ENCODE results near the gene TMCC3. TPM values are rescaled to one million over a fixed set of nuclear protein-coding genes. Genes with fewer than 3 reads are reported as not detected.

Gene TMCC3
- total RNA-seq, 1 donor from 2014 or later = 0.65 TPM

DNA sequence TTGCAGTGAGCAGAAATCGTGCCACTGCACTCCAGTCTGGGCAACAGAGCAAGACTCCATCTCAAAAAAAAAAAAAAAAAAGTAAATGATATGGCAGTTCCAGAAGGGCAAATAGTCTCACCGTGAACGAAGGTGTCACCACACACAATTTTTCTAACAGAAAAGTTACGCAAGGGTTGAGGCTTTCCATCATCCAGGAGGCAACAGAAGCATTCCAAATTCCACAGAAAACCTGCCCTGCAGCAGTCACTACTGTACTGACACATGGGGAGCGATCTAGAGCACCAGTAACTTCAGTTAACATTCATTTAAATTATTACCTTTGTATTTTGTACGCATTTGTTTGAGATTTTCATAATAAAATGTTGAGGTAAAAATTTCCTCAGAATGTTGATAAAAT is 24.8 kb downstream of the TMCC3 start:
- Mint-ChIP-seq H3K4me3 (ENCODE audit: unreplicated experiment) (no peak overlapping the region), H3K36me3 (ENCODE audit: low read depth) (no peaks in the 10 kb centered on the region), H3K9me3 (ENCODE audit: low read depth) (no peaks in the 10 kb centered on the region), H3K27ac (ENCODE audit: unreplicated experiment) (no peak overlapping the region), H3K27me3 (ENCODE audit: low read depth) (no peaks in the 10 kb centered on the region), H3K4me1 (ENCODE audit: low read depth) (no peaks in the 10 kb centered on the region)
- TF ChIP-seq, protein P1, sequence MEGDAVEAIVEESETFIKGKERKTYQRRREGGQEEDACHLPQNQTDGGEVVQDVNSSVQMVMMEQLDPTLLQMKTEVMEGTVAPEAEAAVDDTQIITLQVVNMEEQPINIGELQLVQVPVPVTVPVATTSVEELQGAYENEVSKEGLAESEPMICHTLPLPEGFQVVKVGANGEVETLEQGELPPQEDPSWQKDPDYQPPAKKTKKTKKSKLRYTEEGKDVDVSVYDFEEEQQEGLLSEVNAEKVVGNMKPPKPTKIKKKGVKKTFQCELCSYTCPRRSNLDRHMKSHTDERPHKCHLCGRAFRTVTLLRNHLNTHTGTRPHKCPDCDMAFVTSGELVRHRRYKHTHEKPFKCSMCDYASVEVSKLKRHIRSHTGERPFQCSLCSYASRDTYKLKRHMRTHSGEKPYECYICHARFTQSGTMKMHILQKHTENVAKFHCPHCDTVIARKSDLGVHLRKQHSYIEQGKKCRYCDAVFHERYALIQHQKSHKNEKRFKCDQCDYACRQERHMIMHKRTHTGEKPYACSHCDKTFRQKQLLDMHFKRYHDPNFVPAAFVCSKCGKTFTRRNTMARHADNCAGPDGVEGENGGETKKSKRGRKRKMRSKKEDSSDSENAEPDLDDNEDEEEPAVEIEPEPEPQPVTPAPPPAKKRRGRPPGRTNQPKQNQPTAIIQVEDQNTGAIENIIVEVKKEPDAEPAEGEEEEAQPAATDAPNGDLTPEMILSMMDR (IDR thresholded peaks at IDR 0.05) = no peak
- no peak for DNase-seq (ENCODE audit: low spot score)

DNA sequence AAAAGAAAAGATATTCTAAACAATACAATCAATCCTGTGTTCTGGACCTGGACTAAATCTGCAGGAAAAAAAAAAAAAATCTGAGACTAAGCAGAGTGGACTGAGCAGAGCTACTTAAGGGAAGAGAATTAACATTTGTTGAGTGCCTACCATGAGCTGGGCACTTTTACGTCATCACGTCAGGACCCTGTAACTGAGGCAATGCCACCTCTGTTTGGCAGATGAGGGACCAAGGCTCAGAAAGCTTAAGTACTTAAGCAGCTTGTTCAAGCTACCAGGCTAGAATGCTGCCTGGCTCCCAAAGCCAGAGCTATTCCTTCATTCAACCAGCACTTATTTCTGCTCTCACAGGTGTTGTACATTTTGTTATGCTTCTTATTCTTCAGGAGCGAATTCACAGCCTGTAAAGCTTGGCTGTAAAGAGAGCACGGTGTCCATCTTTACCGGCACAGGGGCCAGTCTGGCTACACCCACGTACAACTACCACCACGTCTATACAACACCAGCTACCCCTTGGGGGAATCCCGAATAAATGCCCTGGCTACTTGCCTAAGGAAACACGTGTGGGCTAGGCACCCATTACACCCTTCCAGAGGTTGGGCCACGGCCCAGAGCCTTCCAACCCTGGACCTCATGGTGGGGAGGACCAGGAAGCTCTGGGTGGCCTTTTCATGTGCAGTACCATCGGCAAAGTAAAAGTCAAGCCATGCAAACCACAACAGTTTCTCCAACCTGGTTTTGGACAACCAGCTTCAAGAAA is 27.0 kb downstream of the TMCC3 start:
- H3K9me3 Mint-ChIP-seq (ENCODE audit: low read depth) = no peaks in the 10 kb centered on the region
- TF ChIP-seq, protein P1 (IDR thresholded peaks at IDR 0.05) = no peak
- no peaks in the 10 kb centered on the region for H3K36me3 Mint-ChIP-seq (ENCODE audit: low read depth)
- H3K4me3 Mint-ChIP-seq (ENCODE audit: unreplicated experiment) = no peak overlapping the region
- no peaks in the 10 kb centered on the region for H3K4me1 Mint-ChIP-seq (ENCODE audit: low read depth)
- DNase-seq (ENCODE audit: low spot score) = no peak
- H3K27ac Mint-ChIP-seq (ENCODE audit: unreplicated experiment) = no peak overlapping the region
- H3K27me3 Mint-ChIP-seq (ENCODE audit: low read depth) = no peaks in the 10 kb centered on the region

DNA sequence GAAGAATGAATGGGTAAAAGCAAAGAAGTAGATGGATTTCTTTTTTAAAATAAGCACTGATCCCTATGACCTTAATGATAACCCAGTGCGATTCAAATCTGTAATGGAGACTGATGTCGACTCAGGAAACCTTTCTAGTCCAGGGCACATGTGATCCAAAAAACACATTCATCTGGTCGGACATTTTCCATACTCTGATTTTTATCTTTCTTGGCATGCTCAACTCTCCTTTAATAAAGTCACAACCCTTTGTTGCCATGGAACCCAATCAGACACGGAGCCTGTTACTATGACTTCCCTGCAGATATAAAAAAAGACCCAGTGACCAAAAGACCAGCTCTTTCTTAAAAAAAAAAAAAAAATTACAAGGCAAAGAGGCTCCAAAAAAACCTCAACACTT is 27.9 kb downstream of the TMCC3 start:
- Mint-ChIP-seq H3K9me3 (ENCODE audit: low read depth) (no peaks in the 10 kb centered on the region), H3K27ac (ENCODE audit: unreplicated experiment) (no peak overlapping the region), H3K4me3 (ENCODE audit: unreplicated experiment) (no peak overlapping the region), H3K36me3 (ENCODE audit: low read depth) (no peaks in the 10 kb centered on the region), H3K4me1 (ENCODE audit: low read depth) (no peaks in the 10 kb centered on the region), H3K27me3 (ENCODE audit: low read depth) (no peaks in the 10 kb centered on the region)
- no peak for DNase-seq (ENCODE audit: low spot score)
- TF ChIP-seq, protein P1 (IDR thresholded peaks at IDR 0.05) = no peak

DNA sequence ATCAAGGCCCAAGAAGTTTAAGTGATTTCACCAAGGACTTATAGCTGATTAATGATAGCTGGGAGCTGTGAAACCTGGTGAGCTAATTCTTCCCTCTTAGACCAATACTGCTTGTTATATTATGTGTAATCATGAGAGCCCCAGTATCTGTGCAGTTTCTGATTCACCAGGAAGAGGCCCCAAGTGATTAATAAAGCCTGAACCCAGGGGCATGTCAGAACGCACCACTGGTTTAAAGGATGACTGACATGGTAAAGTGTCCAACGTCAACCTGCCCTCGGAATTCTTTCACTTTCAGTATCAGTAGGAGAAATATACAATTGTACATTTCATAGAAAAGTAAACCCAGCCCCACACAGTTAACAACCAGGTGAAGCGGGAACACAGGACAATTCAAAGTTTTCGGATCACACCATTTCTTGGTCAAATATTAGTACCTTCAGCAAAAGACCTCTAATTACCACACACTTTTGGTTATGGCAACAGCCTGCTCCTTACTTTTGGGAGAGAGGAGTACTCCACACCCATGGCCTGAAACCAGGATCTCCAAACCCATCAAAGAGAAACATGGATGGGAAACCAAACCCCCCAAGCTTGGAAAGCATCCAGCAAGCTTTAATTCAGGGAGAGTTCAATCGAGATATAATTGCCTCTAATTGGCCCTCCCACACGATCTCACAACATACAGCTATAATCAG is 28.5 kb downstream of the TMCC3 start:
- Mint-ChIP-seq H3K4me1 (ENCODE audit: low read depth) (no peaks in the 10 kb centered on the region), H3K27ac (ENCODE audit: unreplicated experiment) (no peak overlapping the region), H3K4me3 (ENCODE audit: unreplicated experiment) (no peak overlapping the region), H3K9me3 (ENCODE audit: low read depth) (no peaks in the 10 kb centered on the region), H3K27me3 (ENCODE audit: low read depth) (no peaks in the 10 kb centered on the region), H3K36me3 (ENCODE audit: low read depth) (no peaks in the 10 kb centered on the region)
- no peak for DNase-seq (ENCODE audit: low spot score)
- TF ChIP-seq, protein P1 (IDR thresholded peaks at IDR 0.05) = no peak

DNA sequence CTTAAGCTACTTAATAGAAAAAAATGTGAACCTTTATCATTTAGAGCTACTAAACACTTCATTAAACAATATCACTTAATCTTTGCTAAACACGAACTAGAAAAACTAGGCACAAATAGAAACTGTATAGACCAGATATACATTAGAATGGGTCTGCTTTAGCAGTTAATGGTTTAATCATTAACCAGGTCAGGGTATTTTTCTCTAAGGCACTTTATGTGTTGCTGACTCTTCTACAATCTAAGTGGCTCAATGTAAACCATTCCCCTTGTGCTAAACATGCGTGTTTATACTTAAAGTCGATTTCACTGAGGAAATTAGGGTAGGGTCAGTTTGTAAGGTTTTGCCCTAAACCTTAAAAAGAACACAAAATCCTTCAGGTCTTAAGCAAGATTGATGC is 29.7 kb downstream of the TMCC3 start:
- no peaks in the 10 kb centered on the region for H3K9me3 Mint-ChIP-seq (ENCODE audit: low read depth)
- H3K27me3 Mint-ChIP-seq (ENCODE audit: low read depth) = no peaks in the 10 kb centered on the region
- H3K27ac Mint-ChIP-seq (ENCODE audit: unreplicated experiment) = no peak overlapping the region
- no peaks in the 10 kb centered on the region for H3K4me1 Mint-ChIP-seq (ENCODE audit: low read depth)
- H3K36me3 Mint-ChIP-seq (ENCODE audit: low read depth) = no peaks in the 10 kb centered on the region
- H3K4me3 Mint-ChIP-seq (ENCODE audit: unreplicated experiment) = no peak overlapping the region
- TF ChIP-seq, protein P1 (IDR thresholded peaks at IDR 0.05) = no peak
- DNase-seq (ENCODE audit: low spot score) = no peak
